ENCODE results near the gene TFDP1.
"Not testable (repeated sequence)": the region's sequence is repeated elsewhere in the genome, so short reads cannot be mapped to it uniquely, and the experiment has no call there.

Gene TFDP1

GRCh38 chr13:113576597-113576996, 8.0 kb upstream of the TFDP1 start:
- no peak for DNase-seq

DNA sequence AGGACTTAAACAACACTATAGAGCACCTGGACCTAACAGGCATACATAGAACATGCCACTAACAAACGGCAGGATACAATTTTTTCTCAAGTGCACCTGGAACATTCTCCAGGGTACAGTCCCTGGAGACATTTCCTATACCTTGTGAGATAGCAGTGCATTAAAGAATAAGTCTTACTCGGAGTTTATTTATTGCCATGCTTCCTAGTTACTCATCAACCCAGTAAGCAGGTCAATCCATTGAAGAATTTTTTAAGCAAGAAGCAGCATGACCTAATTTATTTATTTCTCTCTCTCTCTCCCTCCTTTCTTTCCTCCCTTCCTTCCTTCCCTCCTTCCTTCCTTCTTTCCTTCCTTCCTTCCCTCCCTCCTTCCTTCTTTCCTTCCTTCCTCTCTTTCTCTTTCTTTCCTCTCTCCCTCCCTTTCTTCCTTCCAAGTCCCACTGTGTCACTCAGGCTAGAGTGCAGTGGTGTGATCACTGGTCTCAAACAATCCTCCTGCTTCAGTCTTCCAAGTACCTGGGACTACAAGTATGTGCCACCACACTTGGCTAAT, 6.6 kb upstream of the TFDP1 start:
- DNase-seq = no peak

DNA sequence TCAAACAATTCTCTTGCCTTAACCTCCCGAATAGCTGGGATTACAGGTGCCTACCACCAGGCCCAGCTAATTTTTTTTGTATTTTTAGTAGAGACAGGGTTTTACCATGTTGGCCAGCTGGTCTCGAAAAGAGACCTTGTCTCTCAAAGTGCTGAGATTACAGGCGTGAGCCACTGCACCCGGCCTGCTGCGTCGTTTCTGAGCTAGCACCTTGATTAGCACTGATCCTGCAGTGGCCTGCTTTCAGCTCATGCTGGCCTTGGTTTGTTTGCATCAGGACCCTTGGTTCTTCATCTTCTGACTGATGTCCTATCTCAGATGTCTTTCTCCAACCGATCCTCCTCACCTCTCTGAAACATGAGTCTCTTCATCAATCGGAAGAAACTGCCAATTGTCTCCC, 4.9 kb upstream of the TFDP1 start:
- DNase-seq = no peak

- DNase-seq = no peak
Measured at GRCh38 chr13:113581871-113582270, 2.7 kb upstream of the TFDP1 start.

GRCh38 chr13:113582841-113583631, 1.5 kb upstream of the TFDP1 start:
- DNase-seq = no peak

DNA sequence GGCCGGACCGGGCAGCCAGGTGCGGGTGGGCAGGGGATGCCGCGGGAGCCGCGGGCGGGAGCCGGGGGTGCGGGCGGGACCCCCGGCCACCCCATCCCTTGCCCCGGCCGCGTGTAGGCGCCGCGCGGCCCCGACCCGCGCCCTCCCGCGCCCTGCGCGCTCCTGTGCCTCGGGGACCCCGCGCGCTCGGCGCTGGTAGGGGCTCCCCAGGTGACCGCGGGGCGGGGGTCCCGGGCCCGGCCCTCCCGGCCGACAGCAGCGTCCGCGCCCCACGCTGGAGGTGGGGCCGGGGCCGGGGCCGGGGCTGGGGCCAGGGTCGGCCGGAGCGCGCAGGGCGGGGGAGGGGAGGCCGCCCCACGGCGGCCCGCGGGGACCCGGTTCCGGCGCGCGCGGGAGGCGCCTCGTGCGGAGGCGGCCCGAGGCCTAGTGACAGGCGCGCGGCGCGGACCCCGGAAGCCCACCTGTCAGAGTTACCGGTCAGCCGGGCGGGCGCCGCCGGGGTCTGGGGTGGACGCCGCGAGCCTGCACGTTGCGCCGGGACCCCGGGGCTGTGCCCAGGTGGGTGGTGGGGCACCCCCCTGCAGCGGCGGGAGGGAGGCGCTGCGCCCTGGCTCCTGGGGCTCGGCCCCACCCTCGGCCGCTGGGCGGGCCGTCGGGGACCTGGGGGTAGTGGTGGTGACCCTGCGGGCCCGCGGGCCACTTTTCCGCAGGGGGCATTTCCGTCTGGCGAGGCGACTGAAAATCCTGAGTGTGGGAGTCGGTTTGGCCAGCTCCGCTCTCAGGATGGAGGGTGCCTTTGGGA, 518 bp downstream of the TFDP1 start:
- peak; percentile 7 to 29 for DNase-seq

GRCh38 chr13:113585896-113586295, 1.3 kb downstream of the TFDP1 start:
- no peak for DNase-seq

DNA sequence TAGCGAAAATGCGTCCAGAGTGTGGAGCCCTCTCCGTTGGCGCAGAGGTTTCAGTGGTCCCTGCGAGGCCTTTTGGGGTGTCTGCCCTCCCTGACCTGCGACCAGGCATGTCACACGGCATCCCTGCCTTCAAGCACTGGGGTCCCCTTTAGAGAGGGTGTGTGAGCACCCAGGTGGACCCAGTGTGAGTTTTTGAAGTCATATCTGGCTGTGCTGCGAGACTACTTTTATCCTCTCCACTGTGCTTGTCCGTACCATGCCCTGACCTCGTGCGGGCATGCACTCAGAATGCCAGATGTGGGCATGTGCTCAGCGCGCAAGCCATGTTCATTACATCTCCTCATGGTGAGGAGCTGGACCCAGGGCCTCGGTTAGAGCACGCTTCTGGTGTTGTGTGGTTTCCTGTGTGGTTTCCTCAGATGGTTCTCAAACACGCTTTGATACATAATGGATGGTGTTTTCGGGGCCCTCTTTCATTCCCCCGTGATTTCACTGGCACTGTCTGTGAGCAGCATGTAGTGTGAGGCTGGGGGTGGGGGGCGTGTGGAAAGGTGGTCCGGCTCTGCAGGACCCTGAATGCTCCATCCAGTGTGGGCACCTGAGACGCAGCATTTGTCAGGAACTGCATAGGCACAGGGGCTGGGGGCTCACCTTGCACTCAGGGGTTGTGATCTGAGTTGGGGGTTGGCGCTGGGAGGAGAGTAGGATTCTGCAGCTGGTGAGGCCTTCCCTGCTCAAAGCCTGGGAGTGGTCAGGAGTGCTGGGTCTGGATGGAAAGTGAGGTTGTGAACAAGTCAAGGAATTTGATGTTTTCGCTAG, 2.3 kb downstream of the TFDP1 start:
- DNase-seq = no peak

- no peak for DNase-seq
Measured at GRCh38 chr13:113588394-113589111, 4.0 kb downstream of the TFDP1 start.

GRCh38 chr13:113589251-113589960, 4.9 kb downstream of the TFDP1 start:
- no peak for DNase-seq

DNA sequence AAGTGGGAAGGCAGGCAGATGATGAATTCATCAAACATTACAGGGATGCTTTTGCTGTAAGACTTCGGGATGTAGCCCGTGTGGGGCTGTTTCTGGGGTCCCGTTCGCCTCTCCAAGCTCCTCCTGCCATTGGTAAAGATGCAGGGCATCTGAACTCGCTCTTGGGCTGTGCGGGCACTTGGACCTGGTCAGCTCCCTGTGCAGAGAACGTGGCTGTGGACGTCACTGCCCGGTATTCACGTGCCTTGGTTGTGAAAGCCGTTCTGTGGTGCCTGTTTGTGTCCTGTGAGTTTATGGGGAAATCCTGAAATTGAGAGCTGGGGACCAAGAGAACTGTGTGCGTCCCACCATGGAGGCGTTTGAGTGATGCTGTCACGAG, 5.4 kb downstream of the TFDP1 start:
- no peak for DNase-seq

DNA sequence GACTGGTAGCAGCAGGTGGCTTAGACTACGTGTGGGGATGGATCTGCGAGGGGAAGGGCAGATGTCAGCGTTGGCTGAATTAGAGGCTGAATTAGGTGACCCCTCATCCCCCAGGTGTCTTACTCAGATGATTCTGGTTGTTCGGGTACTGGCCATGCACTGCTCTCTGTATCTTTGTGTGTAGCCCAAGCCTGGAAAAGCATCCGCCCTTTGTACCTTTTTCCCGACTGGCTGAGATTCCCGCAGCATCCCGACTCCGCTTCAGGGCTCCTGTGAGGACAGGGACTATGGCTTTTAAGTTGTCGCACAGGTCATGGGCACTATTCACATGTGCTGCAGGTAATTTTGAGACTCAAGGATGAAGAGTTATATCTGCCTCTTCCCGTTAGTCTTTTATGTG, 7.2 kb downstream of the TFDP1 start:
- no peak for DNase-seq

GRCh38 chr13:113592571-113592970, 8.0 kb downstream of the TFDP1 start:
- DNase-seq = no peak

- DNase-seq = not testable (repeated sequence)
Measured at GRCh38 chr13:113594066-113594821, 9.7 kb downstream of the TFDP1 start.

GRCh38 chr13:113595131-113595530, 10.6 kb downstream of the TFDP1 start:
- DNase-seq = no peak

- DNase-seq = no peak
Measured at GRCh38 chr13:113596321-113597200, 12.0 kb downstream of the TFDP1 start.

GRCh38 chr13:113597391-113598080, 13.0 kb downstream of the TFDP1 start:
- DNase-seq = no peak

DNA sequence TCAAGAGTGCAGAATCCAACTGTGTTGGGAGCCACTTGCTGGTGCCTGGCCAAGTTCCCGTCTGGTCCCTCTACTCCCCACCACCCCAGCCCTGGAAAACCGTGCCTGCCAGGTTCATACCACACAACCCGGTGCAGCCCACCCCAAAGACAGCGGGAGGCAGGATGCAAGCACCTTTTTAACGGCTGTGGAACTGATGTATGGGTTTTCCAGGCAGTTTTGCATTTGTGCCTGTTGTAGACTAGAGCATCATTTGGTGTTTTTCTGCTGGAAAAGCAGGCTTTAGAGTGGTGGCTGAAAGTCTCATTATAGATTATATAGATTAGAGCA, 13.5 kb downstream of the TFDP1 start:
- no peak for DNase-seq

DNA sequence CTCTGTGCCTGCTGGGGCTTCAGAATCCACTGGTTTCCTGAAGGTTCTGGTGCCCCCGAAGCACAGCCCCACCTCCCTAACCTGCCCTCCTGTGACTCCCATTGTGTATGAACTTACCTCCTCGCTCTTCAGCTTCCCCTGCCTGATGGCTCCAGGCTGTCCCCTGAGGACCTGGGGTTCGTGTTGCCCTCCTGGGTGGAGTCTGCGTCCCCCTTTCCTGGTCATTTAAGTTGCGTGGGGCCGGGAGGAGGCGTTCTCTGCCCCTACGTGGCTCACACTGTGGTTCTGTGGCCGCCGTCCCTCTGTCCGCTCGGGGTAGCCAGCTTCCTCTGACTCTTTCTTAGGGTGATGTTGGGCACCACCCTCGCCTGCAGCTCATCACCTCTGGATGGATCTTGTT, 13.9 kb downstream of the TFDP1 start:
- no peak for DNase-seq

Data from stimulated activated CD4-positive, alpha-beta T cell treated with anti-CD3 and anti-CD28 coated beads, Interleukin-2, amount 100 ng/mL, for 48 hours (primary cell).